GM10266 (cell line): ENCODE data around the gene MRPS33.

ENCODE experiments used
- DNase-seq: peaks from one replicate; pipeline ENCODE4 v3.0.0; 2012; ENCODE audit errors: extremely low spot score
- TF ChIP-seq, protein P1 (sequence below): IDR thresholded peaks from 2 replicates; pipeline ENCODE4 v1.5.1; 2012; ENCODE audit warnings: mild to moderate bottlenecking, low read depth; ENCODE audit not compliant: control insufficient read depth, insufficient read depth; ENCODE audit errors: missing control alignments

The MRPS33 gene

GRCh38 chr7:141023295-141023694 lies 8.5 kb upstream of the MRPS33 start:
- TF ChIP-seq, protein P1, sequence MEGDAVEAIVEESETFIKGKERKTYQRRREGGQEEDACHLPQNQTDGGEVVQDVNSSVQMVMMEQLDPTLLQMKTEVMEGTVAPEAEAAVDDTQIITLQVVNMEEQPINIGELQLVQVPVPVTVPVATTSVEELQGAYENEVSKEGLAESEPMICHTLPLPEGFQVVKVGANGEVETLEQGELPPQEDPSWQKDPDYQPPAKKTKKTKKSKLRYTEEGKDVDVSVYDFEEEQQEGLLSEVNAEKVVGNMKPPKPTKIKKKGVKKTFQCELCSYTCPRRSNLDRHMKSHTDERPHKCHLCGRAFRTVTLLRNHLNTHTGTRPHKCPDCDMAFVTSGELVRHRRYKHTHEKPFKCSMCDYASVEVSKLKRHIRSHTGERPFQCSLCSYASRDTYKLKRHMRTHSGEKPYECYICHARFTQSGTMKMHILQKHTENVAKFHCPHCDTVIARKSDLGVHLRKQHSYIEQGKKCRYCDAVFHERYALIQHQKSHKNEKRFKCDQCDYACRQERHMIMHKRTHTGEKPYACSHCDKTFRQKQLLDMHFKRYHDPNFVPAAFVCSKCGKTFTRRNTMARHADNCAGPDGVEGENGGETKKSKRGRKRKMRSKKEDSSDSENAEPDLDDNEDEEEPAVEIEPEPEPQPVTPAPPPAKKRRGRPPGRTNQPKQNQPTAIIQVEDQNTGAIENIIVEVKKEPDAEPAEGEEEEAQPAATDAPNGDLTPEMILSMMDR: no peak
- DNase-seq: no peak

DNA sequence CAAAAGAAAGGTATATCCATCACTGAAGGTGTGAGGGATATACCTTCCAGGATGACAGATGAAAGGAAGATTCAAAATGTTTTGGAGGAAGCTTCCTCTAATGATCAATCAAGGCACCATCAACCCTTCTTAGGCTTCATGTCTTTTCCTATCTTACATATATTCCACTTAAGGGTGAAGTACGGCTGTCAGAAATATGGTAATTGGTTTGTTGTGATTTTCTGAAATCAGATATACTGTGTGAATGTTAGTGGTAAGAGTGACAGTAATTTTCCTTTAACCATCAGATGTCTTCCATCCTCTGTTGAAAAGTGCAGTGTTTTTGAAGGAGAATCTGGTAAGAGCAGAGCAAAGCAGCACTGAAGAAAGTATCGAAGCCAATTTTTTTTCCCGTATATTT lies 2.8 kb upstream of the MRPS33 start:
- DNase-seq: no peak
- TF ChIP-seq, protein P1: no peak

DNA sequence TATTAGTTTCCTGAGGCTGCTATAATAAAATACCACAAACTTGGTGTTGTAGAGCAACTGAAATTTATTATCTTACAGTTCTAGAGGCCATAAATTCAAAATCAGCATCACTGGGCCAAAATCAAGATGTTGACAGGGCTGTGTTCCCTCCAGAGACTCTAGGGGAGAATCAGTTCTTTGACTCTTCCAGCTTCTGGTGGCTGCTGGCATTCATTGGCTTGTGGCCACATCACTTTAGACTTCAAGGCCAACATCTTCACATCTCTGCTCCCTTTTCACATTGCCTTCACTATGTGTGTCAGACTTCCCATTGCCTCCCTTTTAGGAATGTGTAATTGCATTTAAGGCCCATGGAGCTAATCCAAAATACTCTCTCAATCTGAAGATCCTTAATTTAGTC lies 1.6 kb upstream of the MRPS33 start:
- TF ChIP-seq, protein P1: no peak
- no peak for DNase-seq

DNA sequence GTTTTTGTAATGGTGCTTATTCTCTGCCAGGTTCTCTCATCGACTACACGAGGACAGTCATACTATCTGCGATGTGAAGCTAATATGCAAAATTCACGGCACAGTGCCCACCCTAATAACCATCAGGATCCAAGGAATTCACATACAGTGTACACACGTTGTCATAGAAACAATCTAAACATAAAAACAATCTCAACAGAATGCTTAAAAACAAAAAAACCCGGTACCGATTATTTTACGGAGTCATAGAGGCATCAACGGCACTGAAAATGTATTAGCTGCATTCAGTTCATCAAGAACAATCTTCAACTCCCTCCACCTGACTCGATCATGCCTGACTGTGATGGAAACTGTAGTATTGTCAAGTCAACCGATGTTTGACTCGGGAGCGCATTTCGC lies 628 bp downstream of the MRPS33 start:
- no peak for DNase-seq
- TF ChIP-seq, protein P1: no peak

- no peak for DNase-seq
- TF ChIP-seq, protein P1: no peak
These were observed 1.4 kb downstream of the MRPS33 start for GRCh38 chr7:141013345-141013715.

DNA sequence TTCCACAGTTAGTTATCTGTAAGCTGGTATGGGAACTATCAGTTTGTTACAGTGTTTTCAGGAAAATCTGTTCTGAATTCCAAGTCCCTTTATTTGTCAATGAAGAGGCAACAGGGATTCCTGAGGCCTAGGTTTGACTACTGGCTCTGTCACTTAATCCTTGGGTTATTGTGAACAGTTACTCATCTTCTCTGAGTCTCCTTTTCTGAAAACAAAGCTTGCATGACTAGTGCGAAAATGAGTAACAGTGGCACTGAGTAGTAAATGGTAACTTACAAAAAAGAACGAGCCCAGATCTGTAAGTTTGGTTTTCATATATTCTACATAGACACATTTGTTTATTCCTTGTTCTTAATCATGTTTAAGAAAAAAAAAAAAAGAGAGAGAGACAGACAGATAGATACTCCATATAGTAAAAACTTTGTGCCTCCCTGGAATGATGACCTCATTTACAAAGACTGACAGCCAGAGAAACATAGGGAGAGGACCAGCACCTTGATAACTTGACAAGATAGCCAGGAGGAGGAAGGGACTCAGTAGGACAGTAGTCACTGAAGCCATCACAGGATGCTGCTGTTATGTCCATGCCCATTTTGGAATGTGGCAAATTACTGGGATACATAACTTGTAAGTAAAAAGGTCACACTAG lies 1.9 kb downstream of the MRPS33 start:
- TF ChIP-seq, protein P1: no peak
- DNase-seq: no peak

DNA sequence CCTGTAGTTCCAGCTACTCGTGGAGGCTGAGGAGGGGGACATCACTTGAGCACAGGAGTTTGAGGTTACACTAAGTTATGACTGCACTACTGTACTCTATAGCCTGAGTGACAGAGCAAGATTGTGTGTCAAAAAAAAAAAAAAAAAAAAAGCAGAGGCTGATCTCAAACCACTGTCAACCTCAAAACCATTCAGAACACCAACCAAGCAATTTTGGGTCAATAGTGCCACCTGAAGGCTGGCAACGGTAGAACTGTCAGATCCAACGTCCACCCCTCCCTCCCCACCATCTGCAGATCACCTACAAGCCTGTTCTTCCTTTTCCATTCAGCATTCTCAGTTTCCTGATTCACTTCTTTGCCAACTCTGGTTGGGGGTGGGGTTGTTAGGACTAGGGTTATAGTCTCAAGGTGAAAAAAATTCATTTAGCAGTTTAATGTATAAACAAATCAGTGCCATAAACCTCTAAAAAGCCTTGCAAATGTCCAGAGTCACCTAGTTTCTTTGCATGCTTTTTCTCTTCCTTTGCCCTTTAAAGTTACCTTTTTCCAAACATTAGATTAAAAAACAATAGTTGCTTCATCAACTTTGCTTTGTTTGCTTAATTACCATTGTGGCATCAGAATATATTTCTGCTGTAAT lies 2.6 kb downstream of the MRPS33 start:
- TF ChIP-seq, protein P1: peak; percentile 77
- DNase-seq: peak; percentile 45
